Left lung (tissue), 10 donors: ENCODE measurements around the gene SLC23A3. TPM values are rescaled to one million over a fixed set of nuclear protein-coding genes. Genes with fewer than 3 reads are reported as not detected.

ENCODE experiments used
- ATAC-seq: fragments of 200-7000 bp; cut with Tn5 transposase; one replicate; pipeline ENCODE4 v1.9.1; 2020; ENCODE audit warnings: moderate library complexity
- DNase-seq, 4 donors: peaks; one replicate each; pipeline ENCODE4 v3.0.0-alpha.2; 2013 to 2020
- H3K27ac ChIP-seq, 2 donors: fragments of 200-600 bp; sonication (generic) in 1 of 2; one replicate each; pipeline versions ENCODE4 v1.5.0 to v1.8.0; 2020 to 2021
- H3K27me3 ChIP-seq, 2 donors: fragments of 200-600 bp; sonication (generic) in 1 of 2; one replicate each; pipeline versions ENCODE4 v1.5.0 to v1.8.0; 2020 to 2021
- H3K36me3 ChIP-seq, 2 donors: fragments of 200-600 bp; sonication (generic) in 1 of 2; one replicate each; pipeline versions ENCODE4 v1.5.0 to v1.8.0; 2020 to 2021
- H3K4me1 ChIP-seq, 2 donors: fragments of 200-600 bp; one replicate each; pipeline ENCODE4 v1.8.0; 2021
- H3K4me3 ChIP-seq, 2 donors: fragments of 200-600 bp; sonication (generic) in 1 of 2; one replicate each; pipeline versions ENCODE4 v1.5.0 to v1.8.0; 2020 to 2021; ENCODE audit warnings: mild to moderate bottlenecking in 1 of 2
- H3K9me3 ChIP-seq, 2 donors: fragments of 200-600 bp; sonication (generic) in 1 of 2; one replicate each; pipeline versions ENCODE4 v1.5.0 to v1.8.0; 2020 to 2021
- intact Hi-C, 2 donors: fragments of 100-400 bp; cut with DNase I; formaldehyde crosslinking; loops; one replicate each; pipeline versions ENCODE4 v1.11.2 to v1.14.2; 2022
- polyA plus RNA-seq, 6 donors: library from polyadenylated mRNA; unstranded; fragments of 120-200 nt; gene quantifications; one replicate each; pipeline ENCODE4 v1.2.1, GENCODE V29; 2013; ENCODE audit not compliant: insufficient read length in 6 of 6
- total RNA-seq, 2 donors: library from RNA; stranded (reverse); fragmentation: NEBNext Ultra II Directional; extraction: Animal tissue kit (Norgen Biotek cat#: 25700); gene quantifications; one replicate each; pipeline ENCODE4 v1.2.1, GENCODE V29; 2021
- TF ChIP-seq, protein P1 (sequence below), 2 donors: fragments of 200-600 bp; sonication (generic) in 1 of 2; IDR thresholded peaks; one replicate each; pipeline versions ENCODE4 v1.5.0 to v1.8.0; 2021; ENCODE audit warnings: antibody characterized with exemption in 2 of 2
- donor health status: DM: no; HTN: yes; CAD: no.
- donor health status: DM: no; HTN: no; CAD: no.

SLC23A3 gene
- total and polyA plus RNA-seq, 8 donors, result 2.6 to 5.5 (median 4.3) TPM

DNA sequence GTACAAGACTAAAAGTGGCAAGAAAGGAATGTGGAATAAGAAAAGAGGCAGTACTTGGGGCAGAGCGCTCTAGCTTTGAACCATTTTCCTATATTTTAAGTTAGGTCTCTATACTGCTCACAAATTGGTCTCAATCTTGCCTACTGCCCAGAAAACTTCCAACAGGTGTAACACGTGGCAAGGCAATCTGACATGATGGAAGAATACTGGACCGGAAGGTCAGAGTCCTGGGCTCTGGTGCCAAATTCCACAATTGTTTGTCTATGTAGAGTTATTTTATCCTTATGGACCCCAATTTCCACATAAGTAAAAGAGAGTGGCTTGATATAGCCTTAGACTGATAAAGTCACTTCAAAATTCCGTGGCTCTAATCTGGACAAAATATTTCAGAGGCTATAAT lies 38.1 kb downstream of the SLC23A3 start:
- TF ChIP-seq, protein P1, sequence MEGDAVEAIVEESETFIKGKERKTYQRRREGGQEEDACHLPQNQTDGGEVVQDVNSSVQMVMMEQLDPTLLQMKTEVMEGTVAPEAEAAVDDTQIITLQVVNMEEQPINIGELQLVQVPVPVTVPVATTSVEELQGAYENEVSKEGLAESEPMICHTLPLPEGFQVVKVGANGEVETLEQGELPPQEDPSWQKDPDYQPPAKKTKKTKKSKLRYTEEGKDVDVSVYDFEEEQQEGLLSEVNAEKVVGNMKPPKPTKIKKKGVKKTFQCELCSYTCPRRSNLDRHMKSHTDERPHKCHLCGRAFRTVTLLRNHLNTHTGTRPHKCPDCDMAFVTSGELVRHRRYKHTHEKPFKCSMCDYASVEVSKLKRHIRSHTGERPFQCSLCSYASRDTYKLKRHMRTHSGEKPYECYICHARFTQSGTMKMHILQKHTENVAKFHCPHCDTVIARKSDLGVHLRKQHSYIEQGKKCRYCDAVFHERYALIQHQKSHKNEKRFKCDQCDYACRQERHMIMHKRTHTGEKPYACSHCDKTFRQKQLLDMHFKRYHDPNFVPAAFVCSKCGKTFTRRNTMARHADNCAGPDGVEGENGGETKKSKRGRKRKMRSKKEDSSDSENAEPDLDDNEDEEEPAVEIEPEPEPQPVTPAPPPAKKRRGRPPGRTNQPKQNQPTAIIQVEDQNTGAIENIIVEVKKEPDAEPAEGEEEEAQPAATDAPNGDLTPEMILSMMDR (IDR thresholded peaks at IDR 0.05), result no peak
- ATAC-seq (no peak), DNase-seq (no peak)
- Histone ChIP-seq H3K36me3 (no peaks in the 10 kb centered on the region), H3K27ac (no peak overlapping the region), H3K4me1 (no peaks in the 10 kb centered on the region), H3K27me3 (no peaks in the 10 kb centered on the region), H3K4me3 (no peak overlapping the region), H3K9me3 (no peaks in the 10 kb centered on the region)
- intact Hi-C loops, result no loop called here

DNA sequence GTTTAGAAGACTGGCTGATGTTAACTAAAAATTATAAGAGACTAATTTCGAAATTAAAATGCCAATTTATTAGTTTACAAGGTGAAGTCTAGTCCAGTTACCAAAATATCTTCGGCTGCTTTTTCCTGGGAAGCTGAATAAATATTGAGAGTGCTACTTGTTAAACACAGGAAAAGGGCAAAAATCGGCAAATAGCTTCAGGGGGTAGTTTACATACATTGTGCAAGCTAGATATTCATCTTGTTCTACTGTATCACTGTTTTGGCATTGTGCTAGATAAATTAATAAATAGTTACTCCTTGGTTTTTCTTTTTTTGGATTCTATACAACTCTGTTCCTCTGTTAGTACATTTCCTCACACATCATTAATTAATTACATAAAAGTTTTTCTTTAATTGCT lies 38.5 kb downstream of the SLC23A3 start:
- no peaks in the 10 kb centered on the region for H3K9me3 ChIP-seq
- no peak for ATAC-seq
- H3K4me3 ChIP-seq, result no peak overlapping the region
- H3K27me3 ChIP-seq, result no peaks in the 10 kb centered on the region
- H3K4me1 ChIP-seq, result no peaks in the 10 kb centered on the region
- TF ChIP-seq, protein P1 (IDR thresholded peaks at IDR 0.05), result no peak
- H3K27ac ChIP-seq, result no peak overlapping the region
- intact Hi-C loops, result no loop called here
- no peaks in the 10 kb centered on the region for H3K36me3 ChIP-seq
- DNase-seq, result no peak

DNA sequence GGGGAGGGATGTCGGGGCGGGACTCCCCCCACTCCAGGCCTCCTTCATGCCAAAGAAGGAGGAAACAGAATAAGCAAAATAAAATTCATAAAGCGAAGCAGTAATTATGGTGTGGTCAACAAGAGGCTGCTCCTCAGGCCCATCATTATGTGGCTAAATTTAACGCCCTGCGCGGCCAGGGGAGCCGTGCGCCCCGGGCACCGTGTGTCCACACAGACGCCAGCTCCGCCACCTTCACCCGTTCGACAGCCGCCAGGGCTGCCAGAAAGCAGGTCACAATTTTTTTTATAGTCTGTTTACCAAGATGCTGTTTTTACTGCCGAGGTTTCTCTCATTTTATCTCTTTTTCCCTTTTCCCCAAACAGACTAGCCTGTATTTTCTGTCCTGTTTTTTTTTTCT lies 40.2 kb downstream of the SLC23A3 start:
- H3K4me1 ChIP-seq, result peaks cover 3 to 14% of the 10 kb centered on the region in 2 donors
- intact Hi-C loops, result loop anchor here in 1 of 2 donors (10.0 kb wide), 1 partner anchor 75 kb away; no protein-coding TSS in a partner anchor
- TF ChIP-seq, protein P1 (IDR thresholded peaks at IDR 0.05), result no peak
- no peaks in the 10 kb centered on the region for H3K9me3 ChIP-seq
- no peak overlapping the region for H3K4me3 ChIP-seq
- H3K27ac ChIP-seq, result no peak overlapping the region
- no peaks in the 10 kb centered on the region for H3K27me3 ChIP-seq
- DNase-seq (no peak), ATAC-seq (no peak)
- H3K36me3 ChIP-seq, result no peaks in the 10 kb centered on the region

DNA sequence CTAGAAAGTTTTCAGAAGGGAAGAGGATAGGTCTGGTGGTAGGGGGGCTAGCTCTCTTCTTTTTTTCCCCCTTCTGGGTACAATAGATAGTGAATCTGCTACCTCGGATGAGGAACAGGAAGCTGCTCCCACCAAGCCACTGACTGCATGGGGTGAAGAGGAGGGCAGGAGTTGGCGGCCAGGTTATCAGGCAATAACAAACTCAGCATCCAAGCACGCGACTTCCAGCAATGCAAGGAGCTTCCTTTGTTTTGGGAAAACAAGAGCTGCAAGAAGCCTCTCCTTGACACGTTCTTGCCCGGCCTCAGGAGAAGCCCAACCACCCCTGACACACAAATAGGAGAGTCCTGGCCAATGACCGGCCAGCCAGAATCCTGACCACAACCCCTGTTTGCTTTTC lies 41.4 kb downstream of the SLC23A3 start:
- no peak for DNase-seq
- intact Hi-C loops, result loop anchor here in 1 of 2 donors (10.0 kb wide), 1 partner anchor 74 kb away; no protein-coding TSS in a partner anchor
- no peak overlapping the region for H3K27ac ChIP-seq

DNA sequence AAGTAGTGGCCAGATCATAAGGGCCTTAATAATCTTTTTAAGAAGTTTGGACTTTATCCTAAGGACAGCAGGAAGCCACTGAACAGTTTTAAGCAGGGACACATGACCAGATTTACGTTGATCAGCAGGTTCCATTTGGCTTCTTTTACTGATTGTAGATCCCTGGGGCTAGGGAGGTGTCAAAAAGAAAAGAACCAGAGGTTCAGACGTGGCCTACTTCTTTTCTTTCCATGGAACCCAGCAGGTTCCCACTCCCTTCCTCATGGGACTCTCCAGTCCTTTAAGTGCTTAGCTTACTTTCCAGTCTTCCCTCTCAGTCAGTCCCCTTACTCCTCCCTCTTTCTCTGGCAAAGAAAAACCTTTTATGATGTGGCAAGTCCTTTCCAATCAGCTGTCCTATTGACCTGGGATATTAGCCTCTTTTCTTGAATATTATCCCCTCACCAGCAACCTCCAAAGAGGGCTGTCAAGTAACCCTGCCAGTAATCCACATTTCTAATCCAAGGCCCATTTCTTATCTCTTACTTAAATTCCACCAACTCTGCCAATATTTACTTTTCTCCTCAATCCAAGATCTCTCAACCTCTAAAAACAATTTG lies 42.7 kb downstream of the SLC23A3 start:
- intact Hi-C loops, result loop anchor here in 1 of 2 donors (10.0 kb wide), 1 partner anchor 72 kb away; no protein-coding TSS in a partner anchor
- ATAC-seq, result peak; percentile 22

More for the DNA sequence above, 41.4 kb downstream of the SLC23A3 start:
- ATAC-seq, result no peak
- no peaks in the 10 kb centered on the region for H3K9me3 ChIP-seq
- H3K27me3 ChIP-seq, result no peaks in the 10 kb centered on the region
- no peaks in the 10 kb centered on the region for H3K36me3 ChIP-seq
- no peak overlapping the region for H3K4me3 ChIP-seq
- TF ChIP-seq, protein P1 (IDR thresholded peaks at IDR 0.05), result no peak
- peaks cover 12 to 20% of the 10 kb centered on the region in 2 donors for H3K4me1 ChIP-seq

More for the DNA sequence above, 42.7 kb downstream of the SLC23A3 start:
- TF ChIP-seq, protein P1 (IDR thresholded peaks at IDR 0.05), result no peak
- peak overlapping the region in 1 of 2 donors; percentile 55 for H3K27ac ChIP-seq
- peaks cover 14 to 24% of the 10 kb centered on the region in 2 donors for H3K4me1 ChIP-seq
- no peaks in the 10 kb centered on the region for H3K9me3 ChIP-seq
- H3K36me3 ChIP-seq, result no peaks in the 10 kb centered on the region
- no peak for DNase-seq
- no peaks in the 10 kb centered on the region for H3K27me3 ChIP-seq
- no peak overlapping the region for H3K4me3 ChIP-seq
